ENCODE measurements around the gene GNG13.
"Not testable (repeated sequence)": the region's sequence is repeated elsewhere in the genome, so short reads cannot be mapped to it uniquely, and the experiment has no call there.

The GNG13 gene

GRCh38 chr16:780296-780695, 20.2 kb downstream of the GNG13 start:
- Histone ChIP-seq H3K4me1 (ENCODE audit: control insufficient read depth, insufficient read depth, low read length) (peaks cover 4% of the 10 kb centered on the region), H3K9me3 (ENCODE audit: control insufficient read depth, low read length) (no peaks in the 10 kb centered on the region), H3K9ac (ENCODE audit: low read length) (no peak overlapping the region), H3K36me3 (ENCODE audit: control insufficient read depth, insufficient read depth, low read length, severe bottlenecking) (no peaks in the 10 kb centered on the region), H3K4me3 (ENCODE audit: low read length) (no peak overlapping the region), H3K27me3 (replicated peaks; ENCODE audit: control insufficient read depth, insufficient read depth, low read length) (peaks cover 42% of the 10 kb centered on the region)
- no peak for DNase-seq (ENCODE audit: low read depth)

- DNase-seq (ENCODE audit: low read depth) = no peak
Measured at GRCh38 chr16:779561-779960, 21.0 kb downstream of the GNG13 start.

GRCh38 chr16:778909-779527, 21.5 kb downstream of the GNG13 start:
- Histone ChIP-seq H3K4me3 (ENCODE audit: low read length) (no peak overlapping the region), H3K9ac (ENCODE audit: low read length) (no peak overlapping the region), H3K27me3 (replicated peaks; ENCODE audit: control insufficient read depth, insufficient read depth, low read length) (peaks cover 42% of the 10 kb centered on the region), H3K36me3 (ENCODE audit: control insufficient read depth, insufficient read depth, low read length, severe bottlenecking) (no peaks in the 10 kb centered on the region), H3K9me3 (ENCODE audit: control insufficient read depth, low read length) (no peaks in the 10 kb centered on the region), H3K4me1 (ENCODE audit: control insufficient read depth, insufficient read depth, low read length) (peaks cover 4% of the 10 kb centered on the region)
- no peak for DNase-seq (ENCODE audit: low read depth)

More at GRCh38 chr16:779561-779960, 21.0 kb downstream of the GNG13 start:
- H3K4me1 ChIP-seq (ENCODE audit: control insufficient read depth, insufficient read depth, low read length) = peaks cover 4% of the 10 kb centered on the region
- H3K4me3 ChIP-seq (ENCODE audit: low read length) = no peak overlapping the region
- H3K36me3 ChIP-seq (ENCODE audit: control insufficient read depth, insufficient read depth, low read length, severe bottlenecking) = no peaks in the 10 kb centered on the region
- H3K9ac ChIP-seq (ENCODE audit: low read length) = no peak overlapping the region
- H3K9me3 ChIP-seq (ENCODE audit: control insufficient read depth, low read length) = no peaks in the 10 kb centered on the region
- peaks cover 42% of the 10 kb centered on the region for H3K27me3 ChIP-seq (replicated peaks; ENCODE audit: control insufficient read depth, insufficient read depth, low read length)

- no peaks in the 10 kb centered on the region for H3K36me3 ChIP-seq (ENCODE audit: control insufficient read depth, insufficient read depth, low read length, severe bottlenecking)
- H3K27me3 ChIP-seq (replicated peaks; ENCODE audit: control insufficient read depth, insufficient read depth, low read length) = peaks cover 41% of the 10 kb centered on the region
- H3K4me1 ChIP-seq (ENCODE audit: control insufficient read depth, insufficient read depth, low read length) = peaks cover 4% of the 10 kb centered on the region
- DNase-seq (ENCODE audit: low read depth) = no peak
- no peak overlapping the region for H3K9ac ChIP-seq (ENCODE audit: low read length)
- H3K4me3 ChIP-seq (ENCODE audit: low read length) = no peak overlapping the region
- H3K9me3 ChIP-seq (ENCODE audit: control insufficient read depth, low read length) = no peaks in the 10 kb centered on the region
Measured at GRCh38 chr16:778447-778846, 22.1 kb downstream of the GNG13 start.

GRCh38 chr16:777826-778225, 22.7 kb downstream of the GNG13 start:
- H3K9me3 ChIP-seq (ENCODE audit: control insufficient read depth, low read length) = no peaks in the 10 kb centered on the region
- peaks cover 37% of the 10 kb centered on the region for H3K27me3 ChIP-seq (replicated peaks; ENCODE audit: control insufficient read depth, insufficient read depth, low read length)
- peaks cover 4% of the 10 kb centered on the region for H3K4me1 ChIP-seq (ENCODE audit: control insufficient read depth, insufficient read depth, low read length)
- H3K9ac ChIP-seq (ENCODE audit: low read length) = no peak overlapping the region
- no peak overlapping the region for H3K4me3 ChIP-seq (ENCODE audit: low read length)
- no peaks in the 10 kb centered on the region for H3K36me3 ChIP-seq (ENCODE audit: control insufficient read depth, insufficient read depth, low read length, severe bottlenecking)
- DNase-seq (ENCODE audit: low read depth) = peak; percentile 8

GRCh38 chr16:776824-777223, 23.7 kb downstream of the GNG13 start:
- Histone ChIP-seq H3K4me1 (ENCODE audit: control insufficient read depth, insufficient read depth, low read length) (peaks cover 4% of the 10 kb centered on the region), H3K27me3 (replicated peaks; ENCODE audit: control insufficient read depth, insufficient read depth, low read length) (peaks cover 30% of the 10 kb centered on the region), H3K9ac (ENCODE audit: low read length) (no peak overlapping the region), H3K9me3 (ENCODE audit: control insufficient read depth, low read length) (no peaks in the 10 kb centered on the region), H3K4me3 (ENCODE audit: low read length) (no peak overlapping the region), H3K36me3 (ENCODE audit: control insufficient read depth, insufficient read depth, low read length, severe bottlenecking) (no peaks in the 10 kb centered on the region)
- DNase-seq (ENCODE audit: low read depth) = no peak

- not testable (repeated sequence) for H3K9me3 ChIP-seq (ENCODE audit: control insufficient read depth, low read length); DNase-seq (ENCODE audit: low read depth); H3K9ac ChIP-seq (ENCODE audit: low read length); H3K4me3 ChIP-seq (ENCODE audit: low read length); H3K4me1 ChIP-seq (ENCODE audit: control insufficient read depth, insufficient read depth, low read length); H3K36me3 ChIP-seq (ENCODE audit: control insufficient read depth, insufficient read depth, low read length, severe bottlenecking)
- peaks cover 30% of the 10 kb centered on the region for H3K27me3 ChIP-seq (replicated peaks; ENCODE audit: control insufficient read depth, insufficient read depth, low read length)
Measured at GRCh38 chr16:776298-776697, 24.2 kb downstream of the GNG13 start.

GRCh38 chr16:775236-775796, 25.2 kb downstream of the GNG13 start:
- no peak for DNase-seq (ENCODE audit: low read depth)
- Histone ChIP-seq H3K4me1 (ENCODE audit: control insufficient read depth, insufficient read depth, low read length) (no peaks in the 10 kb centered on the region), H3K9ac (ENCODE audit: low read length) (no peak overlapping the region), H3K27me3 (replicated peaks; ENCODE audit: control insufficient read depth, insufficient read depth, low read length) (peaks cover 30% of the 10 kb centered on the region), H3K36me3 (ENCODE audit: control insufficient read depth, insufficient read depth, low read length, severe bottlenecking) (no peaks in the 10 kb centered on the region), H3K9me3 (ENCODE audit: control insufficient read depth, low read length) (no peaks in the 10 kb centered on the region), H3K4me3 (ENCODE audit: low read length) (no peak overlapping the region)

- Histone ChIP-seq H3K4me3 (ENCODE audit: low read length) (no peak overlapping the region), H3K9ac (ENCODE audit: low read length) (no peak overlapping the region), H3K36me3 (ENCODE audit: control insufficient read depth, insufficient read depth, low read length, severe bottlenecking) (no peaks in the 10 kb centered on the region), H3K4me1 (ENCODE audit: control insufficient read depth, insufficient read depth, low read length) (no peaks in the 10 kb centered on the region), H3K9me3 (ENCODE audit: control insufficient read depth, low read length) (no peaks in the 10 kb centered on the region), H3K27me3 (replicated peaks; ENCODE audit: control insufficient read depth, insufficient read depth, low read length) (peaks cover 24% of the 10 kb centered on the region)
- no peak for DNase-seq (ENCODE audit: low read depth)
Measured at GRCh38 chr16:774086-775001, 26.2 kb downstream of the GNG13 start.

GRCh38 chr16:772959-773358, 27.6 kb downstream of the GNG13 start:
- no peaks in the 10 kb centered on the region for H3K9me3 ChIP-seq (ENCODE audit: control insufficient read depth, low read length)
- no peak overlapping the region for H3K4me3 ChIP-seq (ENCODE audit: low read length)
- no peaks in the 10 kb centered on the region for H3K4me1 ChIP-seq (ENCODE audit: control insufficient read depth, insufficient read depth, low read length)
- no peak for DNase-seq (ENCODE audit: low read depth)
- peaks cover 11% of the 10 kb centered on the region for H3K27me3 ChIP-seq (replicated peaks; ENCODE audit: control insufficient read depth, insufficient read depth, low read length)
- H3K36me3 ChIP-seq (ENCODE audit: control insufficient read depth, insufficient read depth, low read length, severe bottlenecking) = no peaks in the 10 kb centered on the region
- H3K9ac ChIP-seq (ENCODE audit: low read length) = no peak overlapping the region

- no peaks in the 10 kb centered on the region for H3K9me3 ChIP-seq (ENCODE audit: control insufficient read depth, low read length)
- H3K4me1 ChIP-seq (ENCODE audit: control insufficient read depth, insufficient read depth, low read length) = no peaks in the 10 kb centered on the region
- peaks cover 7% of the 10 kb centered on the region for H3K27me3 ChIP-seq (replicated peaks; ENCODE audit: control insufficient read depth, insufficient read depth, low read length)
- H3K36me3 ChIP-seq (ENCODE audit: control insufficient read depth, insufficient read depth, low read length, severe bottlenecking) = no peaks in the 10 kb centered on the region
- no peak overlapping the region for H3K4me3 ChIP-seq (ENCODE audit: low read length)
- no peak for DNase-seq (ENCODE audit: low read depth)
- no peak overlapping the region for H3K9ac ChIP-seq (ENCODE audit: low read length)
Measured at GRCh38 chr16:770411-770810, 30.1 kb downstream of the GNG13 start.
